ENCODE results near the gene ARID4B.

The ARID4B gene

DNA sequence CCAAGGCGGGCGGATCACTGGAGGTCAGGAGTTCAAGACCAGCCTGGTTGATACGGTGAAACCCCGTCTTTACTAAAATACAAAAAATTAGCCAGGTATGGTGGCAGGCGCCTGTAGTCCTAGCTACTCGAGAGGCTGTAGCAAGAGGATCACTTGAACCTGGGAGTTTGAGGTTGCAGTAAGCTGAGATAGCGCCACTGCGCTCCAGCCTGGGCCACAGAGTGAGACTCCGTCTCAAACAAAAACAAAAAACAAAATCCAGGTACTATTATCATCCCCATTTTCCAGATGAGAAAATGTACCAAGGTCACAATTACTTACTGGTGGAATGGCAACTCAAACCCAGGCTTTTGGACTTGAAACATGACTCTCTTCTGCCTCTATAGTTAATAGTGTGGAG lies 203.9 kb downstream of the ARID4B start:
- H3K27ac ChIP-seq = no peak overlapping the region
- H3K27me3 ChIP-seq (ENCODE audit: insufficient read depth, low read depth, severe bottlenecking) = no peaks in the 10 kb centered on the region
- no peaks in the 10 kb centered on the region for H3K9me3 ChIP-seq (ENCODE audit: severe bottlenecking)
- TF ChIP-seq CTCF (IDR thresholded peaks at IDR 0.05; ENCODE audit: low read depth, low read length) = no peak
- no peak overlapping the region for H3K4me3 ChIP-seq (ENCODE audit: low read depth, low read length)
- DNase-seq = no peak
- peaks cover 95% of the 10 kb centered on the region for H3K36me3 ChIP-seq

- Histone ChIP-seq H3K4me3 (ENCODE audit: low read depth, low read length) (no peak overlapping the region), H3K27me3 (ENCODE audit: insufficient read depth, low read depth, severe bottlenecking) (no peaks in the 10 kb centered on the region), H3K27ac (no peak overlapping the region), H3K9me3 (ENCODE audit: severe bottlenecking) (no peaks in the 10 kb centered on the region), H3K36me3 (peaks cover 100% of the 10 kb centered on the region)
- DNase-seq = no peak
- no peak for TF ChIP-seq CTCF (IDR thresholded peaks at IDR 0.05; ENCODE audit: low read depth, low read length)
Observed at GRCh38 chr1:235122348-235122747, 205.6 kb downstream of the ARID4B start.

Measured in WERI-Rb-1 (cell line).